Smooth muscle cell of the brain vasculature (primary cell): ENCODE results near the gene DMRTB1.

Source experiments
- DNase-seq: peaks from one replicate; pipeline ENCODE4 v3.0.0-alpha.2; 2012; ENCODE audit warnings: low read depth, low spot score

The DMRTB1 gene

GRCh38 chr1:53435151-53435550 is 24.0 kb upstream of the DMRTB1 start:
- DNase-seq = no peak

DNA sequence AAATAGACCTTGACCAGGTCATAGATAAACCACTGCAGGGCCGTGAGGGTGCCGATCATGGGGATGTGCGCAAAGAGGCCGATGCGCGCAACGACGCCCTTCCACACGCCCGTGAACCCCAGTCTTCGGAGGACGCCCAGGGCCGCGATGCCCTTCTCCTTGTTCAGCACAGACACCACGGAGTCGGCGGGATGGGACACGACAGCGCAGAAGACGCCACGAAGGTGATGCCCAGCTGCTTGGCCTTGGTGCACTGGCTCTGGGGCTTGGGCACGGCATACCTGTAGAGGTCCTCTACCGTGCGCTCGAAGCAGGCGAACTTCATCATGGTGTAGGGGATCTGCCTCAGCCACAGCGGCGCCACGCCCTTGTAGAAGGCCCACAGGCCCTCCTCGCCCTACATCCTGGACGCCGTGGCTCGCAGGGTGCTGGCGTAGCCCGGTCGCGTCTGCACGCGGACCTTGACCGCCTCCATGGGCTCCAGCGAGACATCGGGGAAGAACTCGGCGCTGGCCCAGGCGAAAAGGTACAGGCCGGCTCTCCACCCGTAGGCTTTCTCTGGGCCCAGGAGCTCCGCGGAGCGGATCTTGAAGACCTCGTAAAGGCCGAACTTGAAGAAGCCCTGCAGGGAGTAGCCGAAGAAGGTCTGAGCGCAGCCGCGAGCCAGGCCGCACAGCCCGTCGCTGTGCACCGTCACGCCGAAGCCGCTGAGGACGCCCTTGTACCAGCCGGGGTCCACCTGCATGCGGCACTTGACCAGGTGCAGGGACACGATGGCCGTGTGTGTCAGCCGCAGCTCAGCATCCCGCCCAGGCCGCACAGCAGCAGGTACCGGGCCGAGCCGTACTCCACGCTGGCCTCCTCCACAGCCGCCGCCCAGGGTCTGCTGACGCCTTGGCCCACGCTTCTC is 20.5 kb upstream of the DMRTB1 start:
- DNase-seq = no peak

DNA sequence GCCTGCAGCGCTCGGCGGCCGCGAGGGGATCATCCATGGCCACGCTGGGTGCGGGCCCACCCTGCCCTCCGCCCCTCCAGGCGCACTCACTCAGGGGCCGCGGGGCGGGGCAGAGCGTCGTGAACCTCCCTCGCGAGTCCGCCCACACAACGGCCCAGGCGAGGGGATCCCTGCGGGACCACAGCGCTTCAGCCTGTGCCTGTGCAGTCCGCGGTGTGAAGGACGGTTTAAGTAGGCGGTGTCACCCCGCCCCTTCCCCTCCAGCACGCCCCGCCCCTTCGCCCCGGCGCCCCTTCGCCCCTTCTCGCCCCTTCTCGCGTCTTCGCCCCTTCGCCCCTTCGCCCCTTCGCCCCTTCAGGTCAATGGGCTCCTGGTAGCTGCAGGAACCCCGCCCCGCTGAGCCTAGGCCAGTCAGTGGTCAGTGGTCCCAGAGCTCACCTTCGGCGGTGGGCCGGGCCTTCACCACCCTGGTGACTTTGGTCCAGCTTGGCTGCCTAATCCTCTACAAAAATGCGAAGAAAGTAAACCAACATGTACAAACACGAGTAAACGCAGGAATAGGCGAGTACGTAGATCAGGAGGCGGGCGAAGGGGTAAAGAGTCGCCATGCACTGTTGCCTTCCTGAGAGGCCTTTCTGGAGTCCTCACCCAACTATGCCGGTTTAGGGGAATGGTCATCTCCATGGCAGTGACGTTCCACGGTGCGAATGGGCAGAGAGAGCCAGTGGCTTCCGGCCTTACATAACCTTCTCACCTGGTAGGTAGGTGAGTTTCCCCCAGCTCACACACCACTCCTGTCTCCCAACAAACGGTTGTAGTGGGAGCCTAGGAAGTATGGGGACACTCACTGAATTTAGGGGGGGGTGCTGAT is 19.6 kb upstream of the DMRTB1 start:
- no peak for DNase-seq

DNA sequence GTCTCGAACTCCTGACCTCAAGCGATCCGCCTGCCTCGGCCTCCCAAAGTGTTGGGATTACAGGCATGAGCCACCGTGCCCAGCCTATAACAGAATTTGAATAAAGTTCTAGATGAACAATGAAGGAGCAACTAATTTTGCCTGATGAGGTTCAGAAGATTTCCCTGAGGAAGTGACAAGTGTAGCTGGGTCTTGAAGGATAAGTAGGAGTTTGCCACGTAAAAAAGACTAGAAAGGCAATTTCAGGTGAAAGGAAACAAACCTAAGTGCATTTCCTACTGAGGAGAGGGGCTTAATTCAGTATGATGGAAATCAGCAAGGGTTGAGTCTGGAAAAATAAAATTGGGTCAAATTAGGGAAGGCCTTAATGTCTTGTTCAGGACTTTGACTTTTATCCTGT is 18.6 kb upstream of the DMRTB1 start:
- no peak for DNase-seq

GRCh38 chr1:53442299-53442698 is 16.9 kb upstream of the DMRTB1 start:
- DNase-seq = no peak

DNA sequence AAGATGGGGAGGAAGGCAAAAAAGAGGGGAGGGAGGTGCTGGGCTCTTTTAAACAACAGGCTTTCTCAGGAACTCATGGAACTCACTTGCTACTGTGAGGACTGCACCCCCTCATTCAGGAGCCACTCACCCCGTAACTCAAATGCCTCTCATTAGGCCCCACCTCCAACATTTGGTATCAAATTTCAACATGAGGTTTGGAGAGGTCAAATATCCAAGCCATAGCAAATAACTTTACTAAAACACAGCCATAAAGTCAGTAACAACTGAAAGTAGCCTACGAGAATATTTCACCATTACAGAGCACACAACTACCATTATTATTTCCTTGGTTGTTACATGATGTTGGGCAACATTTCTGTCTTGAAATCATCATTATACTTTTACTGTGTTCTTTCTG is 13.1 kb upstream of the DMRTB1 start:
- DNase-seq = no peak

GRCh38 chr1:53447413-53447812 is 11.8 kb upstream of the DMRTB1 start:
- no peak for DNase-seq

DNA sequence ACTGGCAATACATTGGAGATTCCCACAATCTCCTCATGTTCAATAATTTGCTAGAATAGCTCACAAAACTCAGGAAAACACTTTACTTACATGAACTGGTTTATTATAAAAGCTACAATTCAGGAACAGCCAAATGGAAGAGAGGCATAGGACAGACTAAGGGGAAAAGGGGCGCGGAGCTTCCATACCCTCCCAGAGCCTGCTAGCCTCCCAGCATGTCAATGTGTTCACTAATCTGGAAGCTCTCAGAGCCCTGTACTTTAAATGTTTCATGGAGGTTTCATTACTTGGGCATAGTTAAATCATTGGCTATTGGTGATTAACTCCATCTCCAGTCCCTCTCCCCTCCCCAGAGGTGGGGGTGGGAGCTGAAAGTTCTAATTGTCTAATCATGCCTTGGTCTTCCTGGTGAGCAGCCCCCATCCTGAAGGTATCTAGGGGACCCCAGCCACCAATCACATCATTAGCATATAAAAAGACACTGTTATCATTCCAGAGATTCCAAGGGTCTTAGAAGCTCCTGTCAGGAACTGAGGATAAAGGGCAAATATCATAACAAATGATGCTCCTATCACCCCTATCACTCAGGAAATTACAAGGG is 10.9 kb upstream of the DMRTB1 start:
- DNase-seq = no peak

GRCh38 chr1:53449021-53449420 is 10.2 kb upstream of the DMRTB1 start:
- no peak for DNase-seq

DNA sequence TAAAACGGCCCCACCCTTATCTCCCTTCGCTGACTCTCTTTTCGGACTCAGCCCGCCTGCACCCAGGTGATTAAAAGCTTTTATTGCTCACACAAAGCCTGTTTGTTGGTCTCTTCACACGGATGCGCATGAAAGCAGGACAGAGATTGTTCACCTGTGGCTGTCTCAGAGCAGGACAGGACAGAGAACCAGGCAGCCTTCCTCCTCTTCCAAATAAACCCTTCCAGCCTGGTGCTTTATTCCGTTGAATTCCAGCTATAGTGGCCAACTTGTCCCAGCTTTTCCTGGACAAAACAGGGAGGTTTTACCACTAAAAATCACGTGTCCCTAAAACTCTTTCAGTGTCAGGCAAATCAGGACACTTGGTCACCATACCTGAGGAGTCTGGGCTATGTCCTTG is 9.5 kb upstream of the DMRTB1 start:
- no peak for DNase-seq

DNA sequence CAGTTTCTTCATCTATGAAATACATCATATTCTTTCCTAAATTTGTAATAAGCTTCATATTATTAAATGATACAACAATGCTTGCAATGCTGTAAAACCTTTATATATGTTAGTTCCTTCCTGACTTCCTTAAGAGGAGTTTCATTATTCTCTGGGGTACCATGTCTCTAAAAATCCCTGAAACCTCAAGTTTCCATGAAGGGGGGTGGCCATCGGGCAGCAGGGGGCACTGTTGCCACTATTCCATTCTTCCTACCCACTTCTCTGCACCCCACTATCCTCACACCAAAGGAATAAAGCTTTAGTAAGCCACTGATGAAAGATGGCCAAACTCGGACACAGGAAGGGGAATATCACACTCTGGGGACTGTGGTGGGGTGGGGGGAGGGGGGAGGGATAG is 9.0 kb upstream of the DMRTB1 start:
- no peak for DNase-seq

- DNase-seq = no peak
These were observed 5.2 kb upstream of the DMRTB1 start for GRCh38 chr1:53454019-53454418.

- no peak for DNase-seq
These were observed 3.7 kb upstream of the DMRTB1 start for GRCh38 chr1:53455364-53455991.

GRCh38 chr1:53458634-53459033 is 565 bp upstream of the DMRTB1 start:
- no peak for DNase-seq

DNA sequence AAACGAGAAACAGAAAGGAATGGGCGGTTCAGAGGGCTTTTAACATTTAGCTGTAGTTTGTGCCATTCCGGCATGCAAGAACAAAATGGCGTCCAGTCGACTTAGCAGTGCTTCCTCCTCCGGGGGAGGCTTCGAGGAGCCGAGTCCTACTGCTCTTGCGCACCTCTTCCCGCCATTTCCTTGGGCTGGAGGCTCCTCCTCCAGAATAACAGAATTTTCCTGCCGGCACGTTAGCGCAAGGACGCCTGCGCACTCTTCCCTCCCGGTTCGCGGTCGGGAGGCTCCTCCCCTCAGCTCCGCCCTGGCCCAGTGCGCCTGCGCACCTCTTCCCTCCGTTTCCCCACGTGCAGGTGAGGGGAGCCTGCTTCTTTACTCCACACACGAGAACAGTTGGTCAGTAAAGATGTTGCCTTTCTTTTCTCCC is 1.0 kb downstream of the DMRTB1 start:
- no peak for DNase-seq

GRCh38 chr1:53460666-53461322 is 1.6 kb downstream of the DMRTB1 start:
- DNase-seq = no peak

DNA sequence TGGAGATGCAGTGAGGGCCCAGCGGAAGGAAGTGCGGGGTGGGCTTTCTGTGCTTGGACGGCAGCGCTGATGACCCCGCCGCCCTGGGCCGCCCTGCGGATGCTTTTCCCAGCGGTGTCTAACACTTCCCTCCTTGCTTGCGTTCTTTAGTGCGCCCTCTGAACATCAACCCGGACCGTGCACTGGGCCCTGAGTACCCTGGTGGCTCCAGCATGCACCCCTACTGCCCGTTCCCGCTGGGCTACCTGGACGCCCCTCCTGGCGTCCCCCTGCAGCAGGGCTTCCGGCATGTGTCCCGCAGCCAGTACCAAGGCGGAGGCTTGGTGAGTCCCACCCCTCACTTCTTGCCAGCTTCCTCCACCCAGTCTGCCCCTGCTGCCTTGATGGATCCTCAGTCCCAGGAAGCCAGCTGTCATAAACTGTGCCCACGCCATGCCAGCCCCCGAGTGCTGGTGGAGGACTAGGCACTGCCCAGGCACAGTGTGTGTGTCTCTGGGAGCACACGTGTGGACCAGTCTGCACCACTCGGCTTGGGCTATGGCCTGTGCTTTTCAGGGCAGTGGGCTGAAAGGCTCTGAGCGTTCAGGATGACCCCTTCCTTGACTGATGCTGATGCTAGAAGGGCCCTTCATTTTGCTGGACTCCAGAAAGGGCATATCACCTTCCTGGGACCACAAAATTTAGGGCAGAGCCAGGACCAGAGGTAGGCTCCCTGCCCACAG is 2.3 kb downstream of the DMRTB1 start:
- no peak for DNase-seq

- DNase-seq = no peak
These were observed 3.0 kb downstream of the DMRTB1 start for GRCh38 chr1:53462193-53462592.

- no peak for DNase-seq
These were observed 3.7 kb downstream of the DMRTB1 start for GRCh38 chr1:53462769-53463501.
